GM12878 (cell line): ENCODE measurements around the gene GADD45A. TPM values are rescaled to one million over a fixed set of nuclear protein-coding genes. Genes with fewer than 3 reads are reported as not detected.
A peak's percentile ranks its signal among the peaks of the same experiment; 100 is the strongest.

ENCODE experiments used
- ATAC-seq: fragments of 200-7000 bp; cut with Tn5 transposase; 3 replicates; pipeline ENCODE4 v1.9.1; 2020; ENCODE audit warnings: mild to moderate bottlenecking, moderate library complexity
- BruUV-seq: library from RNA; stranded (reverse); fragments of 400-500 nt; replicated peaks from 2 replicates; lab custom pipeline; 2021; lab: Mats Ljungman, UMichigan
- CTCF ChIA-PET: fragments of 300-600 bp; sonication (Branson Sonifier 250); formaldehyde crosslinking; extraction: SDS; loops from one replicate; lab custom pipeline; 2021; ENCODE audit warnings: inconsistent platforms; lab: Yijun Ruan, JAX
- POLR2A ChIA-PET: fragments of 350-600 bp; formaldehyde crosslinking; extraction: SDS; loops from one replicate; lab custom pipeline; 2021; ENCODE audit warnings: inconsistent platforms; lab: Charles Lee
- RAD21 ChIA-PET: fragments of 300-600 bp; sonication (Branson Sonifier 250); formaldehyde crosslinking; loops from one replicate; lab custom pipeline; 2023; ENCODE audit warnings: antibody characterized with exemption; ENCODE audit not compliant: unreplicated experiment; lab: Charles Lee
- SMC1A ChIA-PET: fragments of 300-600 bp; sonication (Branson Sonifier 250); formaldehyde crosslinking; loops from one replicate; lab custom pipeline; 2023; ENCODE audit not compliant: unreplicated experiment, uncharacterized antibody; lab: Charles Lee
- DNase-seq: peaks from one replicate; pipeline ENCODE4 v3.0.0-alpha.2; 2011; ENCODE audit warnings: low read depth, low spot score
- FAIRE-seq: peaks from 3 replicates; lab custom pipeline; 2011; peaks lifted over from hg19 to GRCh38; lab: Jason Lieb, UNC
- H2AFZ ChIP-seq: 2 replicates; pipeline ENCODE4 v1.6.0; 2011; ENCODE audit warnings: low read depth, low read length, control low read depth; ENCODE audit not compliant: control insufficient read depth
- H3K27ac ChIP-seq: 2 replicates; pipeline ENCODE4 v1.5.1; 2011; ENCODE audit warnings: control low read depth; ENCODE audit not compliant: control insufficient read depth, insufficient read depth
- H3K27me3 ChIP-seq, 2 experiments: replicated peaks in 1 of 2; 2 replicates each; pipeline versions ENCODE4 v1.6.0 to v1.6.1; 2011; ENCODE audit warnings: low read length in 1 of 2; ENCODE audit not compliant: control insufficient read depth in 2 of 2, insufficient read depth in 2 of 2
- H3K36me3 ChIP-seq, 2 experiments: 2 replicates each; pipeline ENCODE4 v1.5.1; 2011; ENCODE audit warnings: low read length in 1 of 2; ENCODE audit not compliant: control insufficient read depth in 2 of 2, insufficient read depth in 2 of 2
- H3K4me1 ChIP-seq: 2 replicates; pipeline ENCODE4 v1.6.1; 2011; ENCODE audit warnings: mild to moderate bottlenecking, low read length, moderate library complexity, mixed read lengths; ENCODE audit not compliant: control insufficient read depth, insufficient read depth
- H3K4me2 ChIP-seq: 2 replicates; pipeline ENCODE4 v1.6.0; 2011; ENCODE audit warnings: control low read depth; ENCODE audit not compliant: control insufficient read depth, insufficient read depth
- H3K4me3 ChIP-seq: fragments of 200-600 bp; sonication (generic); 2 replicates; pipeline ENCODE4 v1.5.1; 2016
- H3K79me2 ChIP-seq: 2 replicates; pipeline ENCODE4 v1.6.0; 2011; ENCODE audit warnings: low read length; ENCODE audit not compliant: control insufficient read depth, insufficient read depth
- H3K9ac ChIP-seq: 2 replicates; pipeline ENCODE4 v1.8.0; 2011; ENCODE audit warnings: low read length, control low read depth, mixed read lengths; ENCODE audit not compliant: control insufficient read depth, insufficient read depth
- H3K9me3 ChIP-seq: replicated peaks from 3 replicates; pipeline ENCODE4 v1.5.1; 2011; ENCODE audit warnings: mild to moderate bottlenecking, low read length; ENCODE audit not compliant: control insufficient read depth, insufficient read depth
- H4K20me1 ChIP-seq: 2 replicates; pipeline ENCODE4 v1.6.0; 2011; ENCODE audit not compliant: control insufficient read depth, insufficient read depth
- BACH1 ChIP-seq: fragments of 450-650 bp; IDR thresholded peaks from 2 replicates; pipeline ENCODE4 v1.6.1; 2017; ENCODE audit warnings: mild to moderate bottlenecking, borderline replicate concordance
- BCL11A ChIP-seq: IDR thresholded peaks from 2 replicates; pipeline ENCODE4 v1.6.1; 2011; ENCODE audit warnings: low read depth, low read length
- JUNB ChIP-seq: IDR thresholded peaks from 2 replicates; pipeline ENCODE4 v1.6.1; 2016; ENCODE audit warnings: antibody characterized with exemption, mild to moderate bottlenecking
- MTA2 ChIP-seq: fragments of 450-650 bp; IDR thresholded peaks from 2 replicates; pipeline ENCODE4 v1.6.1; 2016; ENCODE audit warnings: low read depth, mild to moderate bottlenecking, moderate library complexity
- SP1 ChIP-seq: IDR thresholded peaks from one replicate; pipeline ENCODE4 v1.6.1; 2011; ENCODE audit warnings: low read depth, low read length
- SPI1 ChIP-seq: IDR thresholded peaks from 2 replicates; pipeline ENCODE4 v1.6.1; 2011; ENCODE audit warnings: low read depth, mild to moderate bottlenecking, low read length, moderate library complexity, borderline replicate concordance; ENCODE audit not compliant: insufficient read depth
- TAF1 ChIP-seq: IDR thresholded peaks from 2 replicates; pipeline ENCODE4 v1.6.1; 2011; ENCODE audit warnings: mild to moderate bottlenecking, low read depth, low read length, borderline replicate concordance
- ZBED1 ChIP-seq: IDR thresholded peaks from 2 replicates; pipeline ENCODE4 v1.6.1; 2016; ENCODE audit warnings: borderline replicate concordance
- ZNF207 ChIP-seq: fragments of 450-650 bp; IDR thresholded peaks from 2 replicates; pipeline ENCODE4 v1.6.1; 2014; ENCODE audit warnings: antibody characterized with exemption, mild to moderate bottlenecking, borderline replicate concordance
- in situ Hi-C: fragments of 300-500 bp; cut with MboI; formaldehyde crosslinking; loops from 9 replicates; pipeline ENCODE4 v1.14.3; 2018; ENCODE audit warnings: mixed read lengths
- intact Hi-C: fragments of 100-400 bp; cut with micrococcal nuclease; formaldehyde crosslinking; loops from one replicate; pipeline ENCODE4 v1.14.2; 2022; ENCODE audit not compliant: unreplicated experiment
- polyA plus RNA-seq, 11 experiments: library from polyadenylated mRNA; depleted of rRNA in 4 of 11; unstranded in 6 of 11; stranded (reverse) in 5 of 11; fragments of >200 nt; fragmentation: Nextera tagmentation in 4 of 11; fragmentation: Illumina TruSeq in 1 of 11; extraction: Ambion mirVana in 4 of 11; extraction: Trizol in 1 of 11; gene quantifications; 1 replicate in 1 of 11; 2 replicates in 10 of 11; pipeline versions ENCODE4 v1.2.1 to v1.2.3, GENCODE V29; 2011 to 2016; ENCODE audit warnings: inconsistent platforms in 2 of 11, missing spikeins in 2 of 11, low read depth in 1 of 11
- total RNA-seq, 4 experiments: library from RNA; depleted of rRNA in 3 of 4; stranded (reverse); fragments of >200 nt in 3 of 4; fragmentation: Illumina TruSeq in 1 of 4; extraction: Trizol in 1 of 4; gene quantifications; 2 replicates each; pipeline versions ENCODE4 v1.2.1 to v1.2.3, GENCODE V29; 2013 to 2021
- TF ChIP-seq, protein P1 (sequence below): IDR thresholded peaks from 2 replicates; pipeline ENCODE4 v1.6.1; 2012; ENCODE audit warnings: improper control_type of control experiment, low read depth, low read length; ENCODE audit not compliant: insufficient replicate concordance

GADD45A gene
- total and polyA plus RNA-seq, 10 of the 15 experiments (the other 5 are each of a cell fraction or from before 2014, with no cell fraction given), result 4.7 to 48.9 (median 18.5) TPM

DNA sequence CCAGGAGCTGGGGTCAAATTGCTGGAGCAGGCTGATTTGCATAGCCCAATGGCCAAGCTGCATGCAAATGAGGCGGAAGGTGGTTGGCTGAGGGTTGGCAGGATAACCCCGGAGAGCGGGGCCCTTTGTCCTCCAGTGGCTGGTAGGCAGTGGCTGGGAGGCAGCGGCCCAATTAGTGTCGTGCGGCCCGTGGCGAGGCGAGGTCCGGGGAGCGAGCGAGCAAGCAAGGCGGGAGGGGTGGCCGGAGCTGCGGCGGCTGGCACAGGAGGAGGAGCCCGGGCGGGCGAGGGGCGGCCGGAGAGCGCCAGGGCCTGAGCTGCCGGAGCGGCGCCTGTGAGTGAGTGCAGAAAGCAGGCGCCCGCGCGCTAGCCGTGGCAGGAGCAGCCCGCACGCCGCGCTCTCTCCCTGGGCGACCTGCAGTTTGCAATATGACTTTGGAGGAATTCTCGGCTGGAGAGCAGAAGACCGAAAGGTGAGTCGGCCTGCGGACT is at the start of gene GADD45A (continued):
- TF ChIP-seq, protein P1, sequence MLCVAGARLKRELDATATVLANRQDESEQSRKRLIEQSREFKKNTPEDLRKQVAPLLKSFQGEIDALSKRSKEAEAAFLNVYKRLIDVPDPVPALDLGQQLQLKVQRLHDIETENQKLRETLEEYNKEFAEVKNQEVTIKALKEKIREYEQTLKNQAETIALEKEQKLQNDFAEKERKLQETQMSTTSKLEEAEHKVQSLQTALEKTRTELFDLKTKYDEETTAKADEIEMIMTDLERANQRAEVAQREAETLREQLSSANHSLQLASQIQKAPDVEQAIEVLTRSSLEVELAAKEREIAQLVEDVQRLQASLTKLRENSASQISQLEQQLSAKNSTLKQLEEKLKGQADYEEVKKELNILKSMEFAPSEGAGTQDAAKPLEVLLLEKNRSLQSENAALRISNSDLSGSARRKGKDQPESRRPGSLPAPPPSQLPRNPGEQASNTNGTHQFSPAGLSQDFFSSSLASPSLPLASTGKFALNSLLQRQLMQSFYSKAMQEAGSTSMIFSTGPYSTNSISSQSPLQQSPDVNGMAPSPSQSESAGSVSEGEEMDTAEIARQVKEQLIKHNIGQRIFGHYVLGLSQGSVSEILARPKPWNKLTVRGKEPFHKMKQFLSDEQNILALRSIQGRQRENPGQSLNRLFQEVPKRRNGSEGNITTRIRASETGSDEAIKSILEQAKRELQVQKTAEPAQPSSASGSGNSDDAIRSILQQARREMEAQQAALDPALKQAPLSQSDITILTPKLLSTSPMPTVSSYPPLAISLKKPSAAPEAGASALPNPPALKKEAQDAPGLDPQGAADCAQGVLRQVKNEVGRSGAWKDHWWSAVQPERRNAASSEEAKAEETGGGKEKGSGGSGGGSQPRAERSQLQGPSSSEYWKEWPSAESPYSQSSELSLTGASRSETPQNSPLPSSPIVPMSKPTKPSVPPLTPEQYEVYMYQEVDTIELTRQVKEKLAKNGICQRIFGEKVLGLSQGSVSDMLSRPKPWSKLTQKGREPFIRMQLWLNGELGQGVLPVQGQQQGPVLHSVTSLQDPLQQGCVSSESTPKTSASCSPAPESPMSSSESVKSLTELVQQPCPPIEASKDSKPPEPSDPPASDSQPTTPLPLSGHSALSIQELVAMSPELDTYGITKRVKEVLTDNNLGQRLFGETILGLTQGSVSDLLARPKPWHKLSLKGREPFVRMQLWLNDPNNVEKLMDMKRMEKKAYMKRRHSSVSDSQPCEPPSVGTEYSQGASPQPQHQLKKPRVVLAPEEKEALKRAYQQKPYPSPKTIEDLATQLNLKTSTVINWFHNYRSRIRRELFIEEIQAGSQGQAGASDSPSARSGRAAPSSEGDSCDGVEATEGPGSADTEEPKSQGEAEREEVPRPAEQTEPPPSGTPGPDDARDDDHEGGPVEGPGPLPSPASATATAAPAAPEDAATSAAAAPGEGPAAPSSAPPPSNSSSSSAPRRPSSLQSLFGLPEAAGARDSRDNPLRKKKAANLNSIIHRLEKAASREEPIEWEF, result no peak
- TF ChIP-seq ZNF207 (peak; percentile 63; the same call in 1 of the 2 replicates), SPI1 (no peak), SP1 (peak; percentile 89)

DNA sequence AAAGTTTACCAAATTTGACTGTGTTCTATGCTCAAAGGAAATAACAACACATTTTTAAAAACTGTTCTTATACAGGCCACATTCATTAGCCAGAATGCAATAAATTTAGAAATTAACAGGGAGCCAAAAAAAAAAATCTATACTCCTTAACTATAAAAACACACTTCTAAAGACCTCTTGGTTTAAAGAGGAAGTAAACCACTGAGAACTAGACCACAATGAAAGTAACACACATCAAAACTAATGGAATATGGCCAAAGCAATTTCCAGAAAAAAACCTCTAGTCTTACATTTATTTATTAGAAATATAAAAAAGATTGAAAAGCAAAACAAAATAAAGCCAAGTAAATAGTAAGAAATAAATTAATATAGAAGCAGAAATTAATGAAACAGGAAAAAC is 48.9 kb upstream of the GADD45A start:
- no peak overlapping the region for H3K4me3 ChIP-seq
- H3K27ac ChIP-seq, result no peak overlapping the region
- no peaks in the 10 kb centered on the region for H3K79me2 ChIP-seq
- ChIA-PET CTCF (interaction anchor here (1.2 kb wide), 1 partner anchor 34 kb away, joined by 3 read pairs; no protein-coding TSS in a partner anchor), SMC1A (interaction anchor here (1.9 kb wide), 1 partner anchor 12 kb away, joined by 7 read pairs; no protein-coding TSS in a partner anchor), POLR2A (no interaction called here), RAD21 (no interaction called here)
- no peak overlapping the region for H2AFZ ChIP-seq
- H3K9me3 ChIP-seq, result no peaks in the 10 kb centered on the region
- in situ Hi-C loops, result no loop called here
- BruUV-seq, result no TSS peak
- H3K4me1 ChIP-seq, result no peaks in the 10 kb centered on the region
- H3K4me2 ChIP-seq, result no peak overlapping the region
- TF ChIP-seq ZBED1 (no peak), BCL11A (no peak), TAF1 (no peak), BACH1 (no peak), JUNB (no peak), MTA2 (no peak)
- no peak overlapping the region for H3K9ac ChIP-seq
- intact Hi-C loops, result no loop called here
- H3K36me3 ChIP-seq, result no peaks in the 10 kb centered on the region
- no peak for FAIRE-seq
- no peaks in the 10 kb centered on the region for H4K20me1 ChIP-seq
- no peak; the same call in 2 of the 3 replicates for ATAC-seq
- DNase-seq, result no peak
- H3K27me3 ChIP-seq, result peaks cover 0 to 2% of the 10 kb centered on the region in 2 experiments; a peak in 1 of 4 replicates
